GM18526 (cell line): ENCODE measurements around the gene FMNL1.

Source experiments
- POLR2A ChIP-seq: IDR thresholded peaks from 3 replicates; pipeline ENCODE4 v1.6.1; 2011; ENCODE audit not compliant: insufficient read length; ENCODE audit errors: extremely low read depth

The FMNL1 gene

GRCh38 chr17:45227926-45228762, 6.5 kb downstream of the FMNL1 start:
- TF ChIP-seq POLR2A = peak; percentile 36

DNA sequence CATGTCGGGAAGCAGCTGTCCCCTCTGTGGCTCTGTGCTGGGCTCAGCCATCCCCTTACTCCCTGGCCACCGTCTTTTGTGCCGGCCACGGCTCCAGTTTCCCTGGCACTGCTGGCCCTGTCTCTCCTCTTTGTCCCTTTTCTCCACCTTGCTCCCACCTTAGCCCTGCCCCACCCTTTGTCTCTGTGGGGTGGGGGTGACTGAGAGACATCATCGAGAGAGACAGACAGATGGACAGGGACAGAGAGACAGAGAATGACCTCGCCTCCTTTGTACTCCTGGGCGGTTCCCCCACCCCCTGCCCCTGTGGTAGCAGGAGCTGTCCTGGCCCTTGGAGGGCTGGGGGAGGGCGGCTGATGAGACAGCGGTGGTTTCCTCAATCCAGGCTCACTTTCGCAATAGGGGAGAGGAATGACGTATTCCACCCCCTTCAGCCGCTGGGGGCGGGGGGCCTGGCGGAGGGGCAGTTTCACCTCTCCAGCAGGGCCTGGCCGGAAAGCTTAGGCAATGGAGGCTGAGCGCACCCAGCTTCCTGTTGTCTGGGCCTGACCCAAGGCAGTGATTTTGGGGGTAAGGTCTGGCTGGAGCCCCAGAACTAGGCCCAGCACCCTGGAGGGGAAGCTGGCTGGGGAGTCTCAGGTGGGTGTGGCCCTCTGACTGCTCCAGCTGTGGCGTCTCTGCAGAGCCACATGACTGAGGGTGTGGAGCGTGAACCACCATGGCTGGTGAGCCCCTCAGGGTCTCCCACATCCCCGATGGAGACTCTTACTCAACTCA, 7.3 kb downstream of the FMNL1 start:
- TF ChIP-seq POLR2A = no peak

DNA sequence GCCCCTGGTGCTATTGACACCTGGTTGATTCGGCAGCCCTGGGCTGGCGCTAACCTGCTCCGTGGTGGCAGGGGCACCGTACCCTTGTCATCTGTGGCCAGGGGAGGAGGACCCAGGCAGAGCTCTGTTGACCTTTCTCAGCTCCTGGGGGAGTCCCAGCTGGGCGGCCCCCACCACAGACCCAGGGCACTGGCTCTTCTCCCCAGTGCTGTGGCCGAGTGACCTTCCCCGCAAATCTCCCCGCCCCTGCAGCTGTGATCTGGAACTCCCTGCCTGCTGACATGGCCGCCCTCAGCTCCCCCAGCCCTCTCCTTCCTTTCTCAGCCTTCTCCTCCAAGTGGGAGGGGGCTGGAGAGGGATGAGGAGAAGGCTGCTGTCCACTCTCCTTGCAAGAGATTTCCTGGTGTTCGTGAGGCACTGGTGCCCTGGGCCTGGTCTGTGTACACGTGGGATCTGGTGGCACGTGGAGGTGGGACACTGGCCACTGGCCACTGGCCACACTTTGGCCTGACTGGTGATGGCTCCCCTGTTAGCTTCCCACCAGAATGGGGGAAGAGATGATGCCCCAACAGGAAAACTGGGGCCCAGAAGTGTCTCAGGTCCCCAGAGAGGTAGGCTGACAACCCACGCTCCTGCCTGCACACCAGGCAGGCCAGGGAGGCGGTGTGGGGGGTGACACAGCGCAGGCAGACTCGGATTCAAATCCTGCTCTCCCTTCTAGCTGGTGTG, 8.2 kb downstream of the FMNL1 start:
- TF ChIP-seq POLR2A = peak; percentile 22

GRCh38 chr17:45230410-45230786, 8.7 kb downstream of the FMNL1 start:
- no peak for TF ChIP-seq POLR2A

GRCh38 chr17:45230787-45231480, 9.2 kb downstream of the FMNL1 start:
- no peak for TF ChIP-seq POLR2A

DNA sequence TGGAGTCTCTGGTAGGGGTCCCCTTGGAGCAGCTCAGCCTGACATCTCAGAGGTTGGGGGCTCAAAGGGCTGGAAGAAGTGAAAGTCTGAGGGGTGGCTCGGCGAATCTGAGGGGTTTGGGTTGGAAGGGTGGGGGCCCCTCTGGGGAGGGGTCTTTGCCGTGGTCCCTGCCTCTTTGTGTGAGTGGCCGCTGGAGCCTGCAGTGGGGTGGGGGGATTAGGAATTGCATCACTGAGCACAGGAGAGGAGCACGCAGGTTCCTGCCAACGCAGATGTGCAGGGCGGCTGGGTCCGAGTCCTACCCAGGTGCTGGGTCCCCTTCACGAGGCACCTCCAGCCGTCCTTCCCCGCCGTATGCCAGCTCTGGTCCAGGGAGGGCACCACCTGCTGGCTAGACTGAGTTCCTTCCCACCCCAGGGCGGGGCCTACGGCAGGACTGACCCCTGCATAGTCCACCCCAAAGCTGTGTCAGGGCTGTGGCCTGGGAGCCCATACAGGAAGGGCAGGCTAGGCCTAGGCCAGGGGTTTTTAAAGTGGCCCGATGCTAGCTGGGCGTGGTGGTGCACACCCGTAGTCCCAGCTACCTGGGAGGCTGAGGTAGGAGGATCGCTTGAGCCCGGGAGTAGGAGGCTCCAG, 9.9 kb downstream of the FMNL1 start:
- TF ChIP-seq POLR2A = no peak

DNA sequence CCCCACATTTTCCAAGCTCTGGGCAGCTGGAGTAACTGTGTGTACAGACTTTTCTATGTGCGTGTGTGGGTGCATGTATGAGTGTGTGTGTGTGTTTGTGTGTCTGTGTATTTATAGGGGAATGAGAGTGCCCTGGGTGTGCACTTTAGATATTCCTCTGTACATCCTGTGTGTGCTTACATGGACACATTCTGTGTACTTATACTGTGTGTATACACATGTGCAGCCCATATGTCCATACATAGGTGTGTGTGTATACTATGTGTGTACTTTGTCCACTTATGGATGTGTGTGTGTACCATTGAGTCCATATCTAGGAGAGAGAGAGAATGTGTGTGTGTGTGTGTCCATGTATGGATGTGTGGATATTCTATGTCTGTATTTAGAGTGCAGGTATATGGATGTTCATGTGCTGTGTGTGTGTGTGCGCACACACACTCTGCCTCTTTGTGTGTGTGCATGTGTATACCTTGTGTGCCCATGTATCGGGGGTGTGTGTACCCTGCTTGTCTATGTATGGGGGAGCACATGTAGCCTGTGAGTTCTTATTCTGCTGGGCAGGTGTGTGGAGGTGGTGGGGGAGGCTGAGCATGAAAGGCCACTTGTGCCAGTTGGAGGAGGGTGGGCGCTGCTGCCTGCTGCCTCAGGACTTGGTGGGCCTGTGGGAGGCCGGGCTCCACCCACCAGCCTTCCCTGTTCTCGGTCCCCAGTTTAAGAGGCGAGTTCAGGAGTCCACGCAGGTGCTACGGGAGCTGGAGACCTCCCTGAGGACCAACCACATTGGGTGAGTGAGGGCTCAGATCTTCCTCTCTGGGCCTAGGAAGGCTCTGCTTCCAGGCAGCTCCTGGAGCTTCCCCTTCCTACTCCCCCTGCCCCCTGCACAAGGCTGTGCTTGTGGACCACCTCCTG, 11.1 kb downstream of the FMNL1 start:
- TF ChIP-seq POLR2A = no peak

DNA sequence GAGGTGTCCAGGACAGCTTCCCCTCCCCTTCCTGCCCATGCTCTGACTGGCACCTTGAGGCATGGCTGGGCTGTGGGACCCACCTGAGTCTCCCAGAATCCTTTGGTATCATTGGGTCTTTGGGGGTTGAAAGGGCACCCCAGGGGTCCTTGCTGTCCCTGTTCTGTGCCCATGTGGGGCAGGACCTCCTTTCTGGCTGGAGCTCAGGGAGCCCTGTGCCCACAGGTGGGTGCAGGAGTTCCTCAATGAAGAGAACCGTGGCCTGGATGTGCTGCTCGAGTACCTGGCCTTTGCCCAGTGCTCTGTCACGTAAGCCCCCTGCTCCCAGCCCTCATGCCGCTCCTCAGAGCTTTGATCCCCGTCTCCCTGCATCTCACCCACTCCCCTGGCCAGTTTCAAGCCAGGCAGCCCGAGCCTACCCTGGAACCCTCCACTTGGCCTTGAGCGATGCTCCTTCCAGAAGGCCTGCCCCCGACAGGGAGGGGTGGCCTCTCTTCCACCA, 11.8 kb downstream of the FMNL1 start:
- TF ChIP-seq POLR2A = no peak

GRCh38 chr17:45234641-45235415, 13.1 kb downstream of the FMNL1 start:
- no peak for TF ChIP-seq POLR2A

DNA sequence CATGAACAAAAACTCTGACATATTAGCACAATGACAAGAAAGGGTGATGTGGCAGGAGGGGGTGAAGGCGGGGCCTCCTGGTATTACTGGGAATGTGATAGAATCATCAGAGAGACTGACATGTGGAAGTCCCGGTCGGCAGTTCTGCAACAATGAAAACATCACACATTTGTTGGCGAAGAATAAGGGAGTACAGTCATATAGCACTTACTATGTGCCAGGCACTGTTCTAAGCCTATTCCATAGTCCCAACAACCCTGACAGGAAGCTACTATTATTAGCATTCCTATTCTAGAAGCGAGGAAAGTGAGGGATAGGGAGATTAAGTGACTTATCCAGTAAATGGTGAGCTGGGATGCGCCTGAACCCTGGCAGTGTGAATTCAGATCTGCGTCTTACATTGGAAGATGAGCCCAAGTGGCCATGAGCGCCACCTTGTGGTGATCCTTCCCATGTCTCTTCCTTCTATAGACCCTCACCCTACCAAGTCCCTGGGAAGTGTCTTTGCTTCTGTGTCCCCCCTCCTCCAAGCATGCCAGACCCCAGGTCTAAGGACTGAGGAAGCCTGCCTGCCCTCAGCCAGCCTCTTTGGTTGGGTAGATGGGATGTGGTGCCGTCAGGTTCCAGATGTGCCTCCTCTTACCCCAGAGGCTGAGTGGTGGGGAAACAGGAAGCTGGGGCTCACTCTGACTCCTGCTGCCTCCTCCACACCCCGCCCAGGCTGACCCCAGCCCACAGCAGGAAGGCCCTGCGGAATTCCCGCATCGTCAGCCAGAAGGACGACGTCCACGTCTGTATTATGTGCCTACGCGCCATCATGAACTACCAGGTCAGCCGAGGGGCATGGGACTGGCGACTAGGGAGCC, 14.0 kb downstream of the FMNL1 start:
- no peak for TF ChIP-seq POLR2A

GRCh38 chr17:45236282-45236606, 14.6 kb downstream of the FMNL1 start:
- no peak for TF ChIP-seq POLR2A

DNA sequence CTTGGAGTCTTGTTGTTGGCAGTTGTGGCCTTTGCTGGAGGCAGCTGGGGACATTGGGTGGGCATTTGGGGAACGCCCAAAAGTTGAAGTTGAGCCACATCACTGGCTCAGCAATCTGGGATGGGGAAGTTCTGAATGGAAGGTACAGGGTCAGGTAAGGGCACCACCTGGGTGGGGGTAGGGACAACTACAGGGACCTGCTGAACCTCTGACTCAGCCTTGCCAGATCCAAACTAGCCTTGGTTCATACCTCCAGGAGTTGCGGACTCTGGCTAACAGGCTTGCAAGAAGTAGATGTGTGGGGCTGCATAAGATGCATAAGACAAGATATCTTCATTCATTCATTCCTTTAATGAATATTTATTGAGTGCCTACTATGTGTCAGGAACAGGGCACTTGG, 16.0 kb downstream of the FMNL1 start:
- TF ChIP-seq POLR2A = no peak

DNA sequence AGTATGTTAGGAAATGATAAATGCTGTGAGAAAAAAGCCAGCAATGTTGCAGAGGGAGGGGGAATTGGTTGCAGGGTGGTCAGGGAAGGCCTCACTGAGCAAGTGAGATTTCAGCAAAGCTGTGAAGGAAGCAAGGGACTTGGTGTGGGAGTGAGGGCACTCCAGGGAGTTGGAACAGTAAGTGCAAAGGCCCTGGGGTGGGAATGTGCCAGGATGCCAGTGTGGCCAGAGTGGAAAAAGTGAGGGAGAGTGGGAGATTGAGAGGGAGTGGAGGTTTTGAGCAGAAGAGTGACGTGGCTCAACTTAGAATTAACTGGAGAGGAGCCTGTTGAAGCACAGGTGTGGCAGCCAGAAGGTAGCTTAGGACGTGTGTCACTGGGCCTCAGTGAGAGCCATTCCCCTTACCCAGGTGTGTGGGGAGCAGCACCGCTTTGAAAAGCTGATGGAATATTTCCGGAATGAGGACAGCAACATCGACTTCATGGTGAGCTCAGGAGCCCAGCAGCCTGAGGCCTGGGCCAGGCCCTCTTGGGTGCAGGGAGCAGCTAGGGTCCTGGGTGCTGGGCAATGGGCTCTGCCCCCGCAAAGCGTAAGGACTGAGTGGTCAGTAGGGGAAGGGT, 16.6 kb downstream of the FMNL1 start:
- TF ChIP-seq POLR2A = no peak
